BLaER1 treated with 17β-estradiol and CSF1 and Interleukin-3, amounts not matched to agents 10 nM and 100 nM (cell line): ENCODE data around the gene ACAN.

Source experiments
- H3K27ac ChIP-seq, 11 experiments: shearing (Covaris generic); formaldehyde crosslinking; 2 replicates each; pipeline ENCODE4 v1.8.1; 2022
- H3K27me3 ChIP-seq, 11 experiments: shearing (Covaris generic); formaldehyde crosslinking; 2 replicates each; pipeline ENCODE4 v1.8.1; 2022
- H3K36me3 ChIP-seq, 11 experiments: shearing (Covaris generic); formaldehyde crosslinking; 2 replicates each; pipeline ENCODE4 v1.8.1; 2022
- H3K4me1 ChIP-seq, 10 experiments: shearing (Covaris generic); formaldehyde crosslinking; 2 replicates each; pipeline ENCODE4 v1.8.1; 2022
- H3K4me2 ChIP-seq, 11 experiments: shearing (Covaris generic); formaldehyde crosslinking; 2 replicates each; pipeline ENCODE4 v1.8.1; 2022
- H3K4me3 ChIP-seq, 10 experiments: shearing (Covaris generic); formaldehyde crosslinking; 2 replicates each; pipeline ENCODE4 v1.8.1; 2022
- H3K9ac ChIP-seq, 11 experiments: shearing (Covaris generic); formaldehyde crosslinking; 2 replicates each; pipeline ENCODE4 v1.8.1; 2022
- H3K9me3 ChIP-seq, 11 experiments: shearing (Covaris generic); formaldehyde crosslinking; replicated peaks in 1 of 11; 2 replicates each; pipeline ENCODE4 v1.8.1; 2022
- H4K20me1 ChIP-seq, 11 experiments: shearing (Covaris generic); formaldehyde crosslinking; 2 replicates each; pipeline ENCODE4 v1.8.1; 2022
- Cebpa-rat ChIP-seq, 11 experiments: shearing (Covaris generic); IDR thresholded peaks; 2 replicates each; pipeline ENCODE4 v1.8.1; 2022

ACAN gene

GRCh38 chr15:88779944-88780343, 23.3 kb upstream of the ACAN start:
- Histone ChIP-seq H3K4me2 (no peak overlapping the region), H3K9ac (no peak overlapping the region), H4K20me1 (no peaks in the 10 kb centered on the region), H3K4me3 (no peak overlapping the region), H3K36me3 (no peaks in the 10 kb centered on the region), H3K27ac (no peak overlapping the region), H3K4me1 (no peaks in the 10 kb centered on the region), H3K27me3 (no peaks in the 10 kb centered on the region), H3K9me3 (peaks cover 19 to 27% (median 23%) of the 10 kb centered on the region in 11 experiments)
- no peak for TF ChIP-seq Cebpa-rat (IDR thresholded peaks at IDR 0.05)

GRCh38 chr15:88782465-88782864, 20.8 kb upstream of the ACAN start:
- no peaks in the 10 kb centered on the region for H4K20me1 ChIP-seq
- no peaks in the 10 kb centered on the region for H3K4me1 ChIP-seq
- no peaks in the 10 kb centered on the region for H3K27me3 ChIP-seq
- H3K9ac ChIP-seq = no peak overlapping the region
- H3K27ac ChIP-seq = no peak overlapping the region
- no peak overlapping the region for H3K4me2 ChIP-seq
- no peak for TF ChIP-seq Cebpa-rat (IDR thresholded peaks at IDR 0.05)
- H3K36me3 ChIP-seq = no peaks in the 10 kb centered on the region
- no peak overlapping the region for H3K4me3 ChIP-seq
- H3K9me3 ChIP-seq = peaks cover 0 to 2% (median 0%) of the 10 kb centered on the region in 11 experiments; a peak in 4 of 22 replicates

GRCh38 chr15:88785217-88785616, 18.0 kb upstream of the ACAN start:
- Histone ChIP-seq H3K27ac (no peak overlapping the region), H3K4me2 (no peak overlapping the region), H3K9ac (no peak overlapping the region), H3K9me3 (peaks cover 0 to 8% (median 0%) of the 10 kb centered on the region in 11 experiments; a peak in 1 of 22 replicates), H3K4me3 (no peak overlapping the region), H4K20me1 (no peaks in the 10 kb centered on the region), H3K4me1 (no peaks in the 10 kb centered on the region), H3K36me3 (no peaks in the 10 kb centered on the region), H3K27me3 (no peaks in the 10 kb centered on the region)
- no peak for TF ChIP-seq Cebpa-rat (IDR thresholded peaks at IDR 0.05)

- peaks cover 0 to 8% (median 0%) of the 10 kb centered on the region in 11 experiments; a peak in 1 of 22 replicates for H3K9me3 ChIP-seq
- no peak overlapping the region for H3K27ac ChIP-seq
- H4K20me1 ChIP-seq = no peaks in the 10 kb centered on the region
- no peaks in the 10 kb centered on the region for H3K27me3 ChIP-seq
- no peak overlapping the region for H3K4me2 ChIP-seq
- H3K4me1 ChIP-seq = no peaks in the 10 kb centered on the region
- no peaks in the 10 kb centered on the region for H3K36me3 ChIP-seq
- TF ChIP-seq Cebpa-rat (IDR thresholded peaks at IDR 0.05) = no peak
- no peak overlapping the region for H3K9ac ChIP-seq
- no peak overlapping the region for H3K4me3 ChIP-seq
Observed at GRCh38 chr15:88788036-88788435, 15.2 kb upstream of the ACAN start.

- H3K4me2 ChIP-seq = no peak overlapping the region
- H4K20me1 ChIP-seq = no peaks in the 10 kb centered on the region
- peaks cover 0 to 8% (median 0%) of the 10 kb centered on the region in 11 experiments; a peak in 1 of 22 replicates for H3K9me3 ChIP-seq
- no peak overlapping the region for H3K9ac ChIP-seq
- no peaks in the 10 kb centered on the region for H3K27me3 ChIP-seq
- H3K27ac ChIP-seq = no peak overlapping the region
- no peaks in the 10 kb centered on the region for H3K4me1 ChIP-seq
- TF ChIP-seq Cebpa-rat (IDR thresholded peaks at IDR 0.05) = no peak
- H3K4me3 ChIP-seq = no peak overlapping the region
- no peaks in the 10 kb centered on the region for H3K36me3 ChIP-seq
Observed at GRCh38 chr15:88788816-88789215, 14.4 kb upstream of the ACAN start.

GRCh38 chr15:88790486-88790885, 12.8 kb upstream of the ACAN start:
- Histone ChIP-seq H3K4me1 (no peaks in the 10 kb centered on the region), H3K9me3 (peaks cover 0 to 8% (median 0%) of the 10 kb centered on the region in 11 experiments; a peak in 1 of 22 replicates), H3K4me3 (no peak overlapping the region), H4K20me1 (no peaks in the 10 kb centered on the region), H3K9ac (no peak overlapping the region), H3K27ac (no peak overlapping the region), H3K36me3 (no peaks in the 10 kb centered on the region), H3K4me2 (no peak overlapping the region), H3K27me3 (no peaks in the 10 kb centered on the region)
- TF ChIP-seq Cebpa-rat (IDR thresholded peaks at IDR 0.05) = no peak

GRCh38 chr15:88791637-88792036, 11.6 kb upstream of the ACAN start:
- Histone ChIP-seq H3K4me3 (no peak overlapping the region), H3K27ac (no peak overlapping the region), H3K4me2 (no peak overlapping the region), H3K9ac (no peak overlapping the region), H3K27me3 (no peaks in the 10 kb centered on the region), H3K4me1 (no peaks in the 10 kb centered on the region), H4K20me1 (no peaks in the 10 kb centered on the region), H3K36me3 (no peaks in the 10 kb centered on the region), H3K9me3 (peaks cover 0 to 8% (median 0%) of the 10 kb centered on the region in 11 experiments; a peak in 1 of 22 replicates)
- no peak for TF ChIP-seq Cebpa-rat (IDR thresholded peaks at IDR 0.05)

- H3K9me3 ChIP-seq = peaks cover 0 to 8% (median 0%) of the 10 kb centered on the region in 11 experiments; a peak in 1 of 22 replicates
- no peaks in the 10 kb centered on the region for H3K36me3 ChIP-seq
- no peaks in the 10 kb centered on the region for H4K20me1 ChIP-seq
- no peaks in the 10 kb centered on the region for H3K27me3 ChIP-seq
- no peak for TF ChIP-seq Cebpa-rat (IDR thresholded peaks at IDR 0.05)
- H3K4me1 ChIP-seq = 0 out of 20 replicates have a peak, but pooled peaks cover 0 to 2% (median 0%) of the 10 kb centered on the region in 10 experiments
- no peak overlapping the region for H3K4me2 ChIP-seq
- H3K4me3 ChIP-seq = no peak overlapping the region
- H3K9ac ChIP-seq = no peak overlapping the region
- no peak overlapping the region for H3K27ac ChIP-seq
Observed at GRCh38 chr15:88792342-88793282, 10.6 kb upstream of the ACAN start.

GRCh38 chr15:88794001-88794400, 9.2 kb upstream of the ACAN start:
- H3K9ac ChIP-seq = no peak overlapping the region
- 0 out of 20 replicates have a peak, but pooled peaks cover 0 to 5% (median 0%) of the 10 kb centered on the region in 10 experiments for H3K4me1 ChIP-seq
- H3K27ac ChIP-seq = no peak overlapping the region
- no peak overlapping the region for H3K4me2 ChIP-seq
- no peaks in the 10 kb centered on the region for H3K36me3 ChIP-seq
- no peak overlapping the region for H3K4me3 ChIP-seq
- no peak for TF ChIP-seq Cebpa-rat (IDR thresholded peaks at IDR 0.05)
- H3K9me3 ChIP-seq = peaks cover 0 to 8% (median 0%) of the 10 kb centered on the region in 11 experiments; a peak in 1 of 22 replicates
- no peaks in the 10 kb centered on the region for H3K27me3 ChIP-seq
- H4K20me1 ChIP-seq = no peaks in the 10 kb centered on the region
